ENCODE data around the gene DKK2. TPM values are rescaled to one million over a fixed set of nuclear protein-coding genes. Genes with fewer than 3 reads are reported as not detected.
A peak's percentile ranks its signal among the peaks of the same experiment; 100 is the strongest.

DKK2 gene
- total RNA-seq, 1 experiment from 2014 or later: 0.11 TPM

- Histone ChIP-seq H2BK5ac (ENCODE audit: insufficient read length, low read length) (no peak overlapping the region), H4K91ac (ENCODE audit: insufficient read length, low read depth, low read length) (no peak overlapping the region), H3K14ac (ENCODE audit: insufficient read depth, low read length) (peak overlapping the region; percentile 80; the same call in 1 of the 2 replicates), H2BK120ac (ENCODE audit: low read depth, low read length, poor library complexity, severe bottlenecking) (no peak overlapping the region), H3K9me3 (ENCODE audit: control insufficient read depth, low read depth, low read length) (no peaks in the 10 kb centered on the region), H3K4ac (ENCODE audit: low read depth, low read length) (no peak overlapping the region), H2AK5ac (ENCODE audit: insufficient read length, low read length) (no peak overlapping the region), H3K27ac (ENCODE audit: insufficient read length, low read depth, low read length) (no peak overlapping the region), H3K9ac (ENCODE audit: extremely low read depth, insufficient read length, low read length) (no peak overlapping the region), H3K79me2 (ENCODE audit: insufficient read depth, low read length) (no peaks in the 10 kb centered on the region), H2AFZ (ENCODE audit: low read length) (no peak overlapping the region), H3K4me1 (ENCODE audit: insufficient read depth, low read length) (no peaks in the 10 kb centered on the region; the same call in 1 of the 2 replicates), H4K8ac (replicated peaks; ENCODE audit: insufficient read length, low read depth, low read length) (no peak overlapping the region), H3K79me1 (ENCODE audit: insufficient read depth, low read depth, low read length, poor library complexity, severe bottlenecking) (no peaks in the 10 kb centered on the region), H3K18ac (ENCODE audit: insufficient read length, low read depth, low read length) (peak overlapping the region; percentile 27), H4K20me1 (ENCODE audit: control insufficient read depth, insufficient read depth, insufficient read length) (no peaks in the 10 kb centered on the region), H2BK12ac (ENCODE audit: insufficient read length, low read depth, low read length) (no peak overlapping the region), H2BK20ac (ENCODE audit: low read depth, low read length, poor library complexity, severe bottlenecking) (no peak overlapping the region), H2BK15ac (ENCODE audit: low read depth, low read length) (no peak overlapping the region), H3T11ph (ENCODE audit: low read length) (no peak overlapping the region), H3K56ac (ENCODE audit: insufficient read length, low read depth, low read length) (no peak overlapping the region), H3K23ac (ENCODE audit: insufficient read length, low read depth, low read length) (no peak overlapping the region), H3K23me2 (ENCODE audit: insufficient read length, low read depth, low read length, poor library complexity, severe bottlenecking) (no peaks in the 10 kb centered on the region), H3K27me3 (ENCODE audit: insufficient read depth, low read length) (no peaks in the 10 kb centered on the region), H3K4me2 (ENCODE audit: insufficient read depth, insufficient read length, low read length) (no peak overlapping the region), H4K5ac (ENCODE audit: insufficient read length, low read depth, low read length) (no peak overlapping the region)
- Mint-ChIP-seq H3K36me3 (ENCODE audit: insufficient read depth in 1 of 3, low read depth in 3 of 3) (peaks cover 25 to 58% (median 26%) of the 10 kb centered on the region in 3 experiments), H3K27me3 (ENCODE audit: low read depth) (no peaks in the 10 kb centered on the region; the same call in none of the 2 replicates), H3K9me3 (peaks cover 33 to 38% of the 10 kb centered on the region in 2 experiments), H3K4me1 (peaks cover 40% of the 10 kb centered on the region in 2 experiments), H3K4me3 (peak overlapping the region in 1 of 2 experiments; percentile 55; a peak in 3 of 5 replicates), H3K27ac (peak overlapping the region; percentile 63 to 98 (median 92); a peak in 5 of 7 replicates)
- no peak for TF ChIP-seq CTCF (conservative IDR thresholded peaks at IDR 0.05)
- DNase-seq: peak; percentile 52
- WGBS (ENCODE audit: extremely low coverage, insufficient read length, low lambda C conversion rate): no CpG with 5 or more reads among the region's 14 CpGs
Observed at GRCh38 chr4:106978046-106978774, 57.9 kb downstream of the DKK2 start.
